HG02981 (cell line): ENCODE data around the gene PCDHGB7.
"Not testable (repeated sequence)": the region's sequence is repeated elsewhere in the genome, so short reads cannot be mapped to it uniquely, and the experiment has no call there.

Source experiments
- ATAC-seq: cut with Tn5 transposase; IDR thresholded peaks from one replicate; pipeline ENCODE4 v1.9.1; 2021; ENCODE audit warnings: mild to moderate bottlenecking, moderate library complexity; ENCODE audit not compliant: unreplicated experiment

The PCDHGB7 gene

DNA sequence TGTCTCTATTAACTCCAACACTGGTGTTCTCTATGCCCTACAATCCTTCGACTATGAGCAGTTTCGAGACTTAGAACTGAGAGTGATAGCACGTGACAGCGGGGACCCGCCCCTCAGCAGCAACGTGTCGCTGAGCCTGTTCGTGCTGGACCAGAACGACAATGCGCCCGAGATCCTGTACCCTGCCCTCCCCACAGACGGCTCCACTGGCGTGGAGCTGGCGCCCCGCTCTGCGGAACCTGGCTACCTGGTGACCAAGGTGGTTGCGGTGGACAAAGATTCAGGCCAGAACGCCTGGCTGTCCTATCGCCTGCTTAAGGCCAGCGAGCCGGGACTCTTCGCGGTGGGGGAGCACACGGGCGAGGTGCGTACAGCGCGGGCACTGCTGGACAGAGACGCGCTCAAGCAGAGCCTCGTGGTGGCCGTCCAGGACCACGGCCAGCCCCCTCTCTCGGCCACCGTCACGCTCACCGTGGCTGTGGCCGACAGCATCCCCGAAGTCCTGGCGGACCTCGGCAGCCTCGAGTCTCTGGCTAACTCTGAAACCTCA is 5.3 kb downstream of the PCDHGB7 start:
- ATAC-seq = no peak

DNA sequence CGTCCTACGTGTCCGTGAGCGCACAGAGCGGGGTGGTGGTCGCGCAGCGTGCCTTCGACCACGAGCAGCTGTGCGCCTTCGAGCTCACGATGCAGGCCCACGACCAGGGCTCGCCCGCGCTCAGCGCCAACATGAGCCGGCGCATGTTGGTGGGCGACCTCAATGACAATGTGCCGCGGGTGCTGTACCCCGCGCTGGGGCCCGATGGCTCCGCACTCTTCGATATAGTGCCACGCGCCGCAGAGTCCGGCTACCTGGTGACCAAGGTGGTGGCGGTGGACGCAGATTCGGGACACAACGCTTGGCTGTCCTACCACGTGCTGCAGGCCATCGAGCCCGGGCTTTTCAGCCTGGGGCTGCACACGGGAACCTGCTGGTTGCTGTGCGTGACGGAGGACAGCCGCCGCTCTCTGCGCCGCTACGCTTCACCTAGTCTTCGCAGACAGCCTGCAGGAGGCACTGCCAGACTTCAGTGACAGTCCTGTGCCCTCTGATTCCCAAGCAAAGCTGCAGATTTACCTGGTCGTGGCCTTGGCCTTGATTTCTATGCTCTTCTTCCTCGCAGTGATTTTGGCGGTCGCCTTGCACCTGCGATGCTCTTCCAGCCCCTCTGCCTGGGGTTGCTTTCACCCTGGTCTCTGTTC is 10.4 kb downstream of the PCDHGB7 start:
- no peak for ATAC-seq

DNA sequence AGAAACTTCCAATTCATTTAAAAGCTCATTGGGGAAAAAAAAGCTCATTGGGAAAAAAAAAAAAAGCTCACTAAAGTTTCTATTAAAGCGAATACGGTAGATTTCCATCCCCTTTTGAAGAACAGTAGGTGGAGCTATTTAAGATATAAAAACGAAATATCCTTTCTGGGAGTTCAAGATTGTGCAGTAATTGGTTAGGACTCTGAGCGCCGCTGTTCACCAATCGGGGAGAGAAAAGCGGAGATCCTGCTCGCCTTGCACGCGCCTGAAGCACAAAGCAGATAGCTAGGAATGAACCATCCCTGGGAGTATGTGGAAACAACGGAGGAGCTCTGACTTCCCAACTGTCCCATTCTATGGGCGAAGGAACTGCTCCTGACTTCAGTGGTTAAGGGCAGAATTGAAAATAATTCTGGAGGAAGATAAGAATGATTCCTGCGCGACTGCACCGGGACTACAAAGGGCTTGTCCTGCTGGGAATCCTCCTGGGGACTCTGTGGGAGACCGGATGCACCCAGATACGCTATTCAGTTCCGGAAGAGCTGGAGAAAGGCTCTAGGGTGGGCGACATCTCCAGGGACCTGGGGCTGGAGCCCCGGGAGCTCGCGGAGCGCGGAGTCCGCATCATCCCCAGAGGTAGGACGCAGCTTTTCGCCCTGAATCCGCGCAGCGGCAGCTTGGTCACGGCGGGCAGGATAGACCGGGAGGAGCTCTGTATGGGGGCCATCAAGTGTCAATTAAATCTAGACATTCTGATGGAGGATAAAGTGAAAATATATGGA is 13.0 kb downstream of the PCDHGB7 start, which contains the start of gene PCDHGA12:
PCDHGA12 (plus strand) TSS at position 176 of the 782 bp plus-strand sequence; CDS start at position 429, 253 bp downstream.
- ATAC-seq = peak; percentile 87

DNA sequence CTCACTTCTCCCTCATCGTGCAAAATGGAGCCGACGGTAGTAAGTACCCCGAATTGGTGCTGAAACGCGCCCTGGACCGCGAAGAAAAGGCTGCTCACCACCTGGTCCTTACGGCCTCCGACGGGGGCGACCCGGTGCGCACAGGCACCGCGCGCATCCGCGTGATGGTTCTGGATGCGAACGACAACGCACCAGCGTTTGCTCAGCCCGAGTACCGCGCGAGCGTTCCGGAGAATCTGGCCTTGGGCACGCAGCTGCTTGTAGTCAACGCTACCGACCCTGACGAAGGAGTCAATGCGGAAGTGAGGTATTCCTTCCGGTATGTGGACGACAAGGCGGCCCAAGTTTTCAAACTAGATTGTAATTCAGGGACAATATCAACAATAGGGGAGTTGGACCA is 13.8 kb downstream of the PCDHGB7 start:
- no peak for ATAC-seq

DNA sequence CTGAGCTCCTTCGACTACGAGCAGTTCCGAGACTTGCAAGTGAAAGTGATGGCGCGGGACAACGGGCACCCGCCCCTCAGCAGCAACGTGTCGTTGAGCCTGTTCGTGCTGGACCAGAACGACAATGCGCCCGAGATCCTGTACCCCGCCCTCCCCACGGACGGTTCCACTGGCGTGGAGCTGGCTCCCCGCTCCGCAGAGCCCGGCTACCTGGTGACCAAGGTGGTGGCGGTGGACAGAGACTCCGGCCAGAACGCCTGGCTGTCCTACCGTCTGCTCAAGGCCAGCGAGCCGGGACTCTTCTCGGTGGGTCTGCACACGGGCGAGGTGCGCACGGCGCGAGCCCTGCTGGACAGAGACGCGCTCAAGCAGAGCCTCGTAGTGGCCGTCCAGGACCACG is 14.8 kb downstream of the PCDHGB7 start:
- ATAC-seq = not testable (repeated sequence)

DNA sequence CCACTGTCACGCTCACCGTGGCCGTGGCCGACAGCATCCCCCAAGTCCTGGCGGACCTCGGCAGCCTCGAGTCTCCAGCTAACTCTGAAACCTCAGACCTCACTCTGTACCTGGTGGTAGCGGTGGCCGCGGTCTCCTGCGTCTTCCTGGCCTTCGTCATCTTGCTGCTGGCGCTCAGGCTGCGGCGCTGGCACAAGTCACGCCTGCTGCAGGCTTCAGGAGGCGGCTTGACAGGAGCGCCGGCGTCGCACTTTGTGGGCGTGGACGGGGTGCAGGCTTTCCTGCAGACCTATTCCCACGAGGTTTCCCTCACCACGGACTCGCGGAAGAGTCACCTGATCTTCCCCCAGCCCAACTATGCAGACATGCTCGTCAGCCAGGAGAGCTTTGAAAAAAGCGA is 15.2 kb downstream of the PCDHGB7 start:
- ATAC-seq = not testable (repeated sequence)

DNA sequence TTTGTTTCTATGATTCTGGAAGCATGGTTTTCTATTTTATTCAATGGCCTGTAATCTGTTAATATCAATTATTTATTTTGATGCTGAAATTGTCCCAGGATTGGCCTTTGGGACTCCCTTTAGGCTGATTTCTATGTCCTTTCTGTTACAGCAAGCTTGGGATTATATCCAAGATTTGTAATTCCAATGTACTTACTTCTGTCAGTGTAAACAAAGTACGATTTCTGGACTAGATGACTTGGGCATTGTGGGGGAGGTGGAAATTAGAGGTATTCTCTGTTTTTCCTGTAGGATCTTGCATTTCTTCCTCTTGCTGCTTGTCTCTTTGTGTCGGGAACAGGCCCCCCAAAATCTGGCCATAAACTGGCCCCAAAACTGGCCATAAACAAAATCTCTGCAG is 16.5 kb downstream of the PCDHGB7 start:
- no peak for ATAC-seq

DNA sequence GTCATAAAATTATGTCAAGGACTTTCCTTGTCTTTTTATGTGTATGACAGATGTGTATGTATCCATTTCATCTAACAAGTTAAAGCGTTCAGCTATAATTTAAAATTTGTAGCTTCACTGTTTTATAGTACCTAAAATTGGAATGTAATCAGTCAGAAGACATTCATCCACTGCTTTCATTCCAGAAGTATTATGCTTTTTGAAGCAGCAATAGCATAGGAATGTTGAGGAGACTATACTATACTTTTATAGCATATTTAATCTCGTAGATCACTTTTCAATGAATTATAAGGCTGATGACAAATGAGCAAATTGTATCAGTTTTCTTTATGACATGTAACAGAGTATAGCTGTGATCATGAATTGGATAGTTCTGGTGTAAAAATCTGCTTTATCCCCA is 19.7 kb downstream of the PCDHGB7 start:
- ATAC-seq = no peak

DNA sequence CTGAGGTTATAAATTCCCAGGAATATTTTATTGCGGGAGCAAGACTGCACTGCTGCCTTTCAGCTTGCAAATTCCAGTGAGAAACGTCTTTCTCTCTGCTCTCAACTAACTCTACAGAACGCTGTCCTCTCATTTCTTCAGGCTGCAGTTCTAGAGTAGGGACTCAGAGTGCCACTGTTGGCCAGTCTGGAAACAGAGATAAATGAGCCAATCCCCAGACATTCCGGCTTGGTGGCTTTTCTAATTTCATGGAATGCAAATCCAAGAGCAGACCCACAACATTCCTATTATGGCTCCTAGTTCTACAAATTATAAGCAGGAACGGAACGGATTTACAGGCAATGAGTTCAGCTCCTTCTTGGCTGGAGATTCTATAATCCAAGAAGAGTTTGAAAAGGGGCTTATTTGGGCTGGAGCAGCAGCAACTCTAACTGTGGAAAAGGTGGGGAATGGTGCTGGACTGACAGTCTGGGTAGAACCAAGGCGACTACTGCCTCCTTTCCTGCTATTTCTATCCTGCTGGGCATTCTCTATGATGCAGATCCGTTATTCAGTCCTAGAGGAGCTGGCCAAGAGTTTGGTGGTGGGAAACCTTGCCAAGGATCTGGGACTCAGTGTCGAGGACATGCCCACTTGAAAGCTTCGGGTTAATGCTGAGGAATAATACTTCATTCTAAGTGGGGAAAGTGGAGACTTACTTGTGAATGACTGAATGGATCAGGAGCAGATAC is 22.1 kb downstream of the PCDHGB7 start:
- no peak for ATAC-seq

DNA sequence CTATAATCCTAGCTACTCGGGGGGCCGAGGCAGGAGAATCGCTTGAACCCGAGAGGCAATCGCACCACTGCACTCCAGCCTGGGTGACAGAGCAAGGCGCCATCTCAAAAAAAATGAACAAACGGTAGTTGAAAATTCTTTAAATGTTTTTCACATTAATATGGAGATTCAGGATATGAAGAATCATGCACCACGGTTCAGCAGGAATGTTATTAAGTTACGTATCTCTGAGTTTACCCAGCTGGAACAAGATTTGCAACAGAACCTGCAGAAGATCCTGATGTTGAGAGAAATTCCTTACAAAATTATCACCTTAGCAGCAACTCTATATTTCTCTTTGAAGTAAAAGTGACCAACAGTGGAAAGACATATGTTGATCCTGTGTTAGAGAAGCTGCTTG is 22.9 kb downstream of the PCDHGB7 start:
- ATAC-seq = no peak

DNA sequence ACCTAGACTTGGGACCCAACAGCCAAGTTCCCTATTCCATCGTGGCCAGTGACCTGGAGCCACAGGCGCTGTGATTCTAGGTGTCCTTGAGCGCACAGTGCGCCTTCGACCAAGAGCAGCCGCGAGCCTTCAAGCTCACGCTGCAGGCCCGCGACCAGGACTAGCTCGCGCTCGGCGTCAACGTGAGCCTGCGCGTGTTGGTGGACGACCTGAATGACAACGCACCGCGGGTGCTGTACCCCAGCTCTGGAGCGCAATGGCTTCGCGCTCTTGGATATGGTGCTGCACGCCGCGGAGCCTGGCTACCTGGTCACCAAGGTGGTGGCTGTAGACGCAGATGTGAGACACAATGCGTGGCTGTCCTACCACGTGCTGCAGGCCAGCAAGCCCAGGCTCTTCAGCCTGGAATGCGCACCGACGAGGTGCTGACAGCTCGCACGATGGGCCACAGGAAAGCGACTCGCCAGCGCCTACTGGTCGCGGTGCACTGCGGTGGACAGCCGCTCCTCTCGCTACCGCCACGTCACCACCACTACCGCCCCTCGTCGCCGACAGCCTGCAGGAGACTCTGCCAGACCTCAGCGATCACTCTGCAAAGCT is 24.2 kb downstream of the PCDHGB7 start:
- no peak for ATAC-seq

DNA sequence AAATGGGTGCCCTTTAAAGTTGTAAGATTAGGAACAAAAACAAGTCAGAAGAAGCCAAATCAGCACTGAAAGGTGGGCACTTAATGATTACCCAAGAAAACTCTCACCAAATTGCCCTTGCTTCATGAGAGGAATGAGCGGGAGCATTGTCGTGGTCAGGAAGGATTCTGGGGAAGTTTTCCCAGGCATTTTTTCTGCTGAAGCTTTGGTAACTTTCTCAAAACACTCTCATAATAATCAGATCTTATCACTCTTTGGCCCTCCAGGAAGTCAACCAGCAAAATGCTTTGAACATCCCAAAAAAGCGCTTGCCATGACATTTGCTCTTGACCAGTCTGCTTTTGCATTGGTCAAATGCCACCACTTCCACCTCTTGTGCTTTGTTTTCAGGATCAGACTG is 47.9 kb downstream of the PCDHGB7 start:
- no peak for ATAC-seq
